Suprapubic skin (tissue), 4 donors: ENCODE results near the gene FLT4. TPM values are rescaled to one million over a fixed set of nuclear protein-coding genes. Genes with fewer than 3 reads are reported as not detected.

Experiments used
- DNase-seq, 2 donors: peaks; one replicate each; pipeline ENCODE4 v3.0.0-alpha.2; 2019; ENCODE audit warnings: low spot score in 2 of 2
- H3K27ac ChIP-seq: fragments of 200-600 bp; sonication (generic); one replicate; pipeline ENCODE4 v1.5.1; 2019
- H3K27me3 ChIP-seq: fragments of 200-600 bp; sonication (generic); one replicate; pipeline ENCODE4 v1.5.1; 2019
- H3K36me3 ChIP-seq: fragments of 200-600 bp; sonication (generic); one replicate; pipeline ENCODE4 v1.5.1; 2019
- H3K4me1 ChIP-seq: fragments of 200-600 bp; sonication (generic); one replicate; pipeline ENCODE4 v1.5.1; 2019
- H3K4me3 ChIP-seq: fragments of 200-600 bp; sonication (generic); one replicate; pipeline ENCODE4 v1.5.1; 2019; ENCODE audit warnings: mild to moderate bottlenecking
- H3K9me3 ChIP-seq: fragments of 200-600 bp; sonication (generic); one replicate; pipeline ENCODE4 v1.5.1; 2019
- CTCF ChIP-seq, 2 donors: fragments of 200-600 bp in 1 of 2; fragments of 450-650 bp in 1 of 2; sonication (generic) in 1 of 2; IDR thresholded peaks; one replicate each; pipeline ENCODE4 v1.5.1; 2016 to 2019; ENCODE audit warnings: antibody characterized with exemption in 2 of 2, mild to moderate bottlenecking in 1 of 2, moderate library complexity in 1 of 2
- EP300 ChIP-seq: sonication (generic); formaldehyde crosslinking; IDR thresholded peaks from one replicate; pipeline ENCODE4 v1.6.1; 2017; ENCODE audit warnings: antibody characterized with exemption
- POLR2A ChIP-seq, 2 donors: fragments of 450-650 bp; IDR thresholded peaks; one replicate each; pipeline ENCODE4 v1.6.1; 2017; ENCODE audit warnings: antibody characterized with exemption in 2 of 2, mild to moderate bottlenecking in 2 of 2, moderate library complexity in 2 of 2
- POLR2AphosphoS5 ChIP-seq, 3 donors: sonication (generic); formaldehyde crosslinking; IDR thresholded peaks; one replicate each; pipeline ENCODE4 v1.6.1; 2017; ENCODE audit warnings: antibody characterized with exemption in 3 of 3
- WGBS: methylation state at CpG from one replicate; pipeline ENCODE4 v1.1.5; 2018; 5-methylcytosine and 5-hydroxymethylcytosine counted together
- total RNA-seq, 4 donors: library from RNA; depleted of rRNA; stranded (reverse); fragments of >200 nt; gene quantifications; one replicate each; pipeline ENCODE4 v1.1.0, GENCODE V29; 2016

Gene FLT4
- 1 to 10 TPM in 3 of 4 donors, under 1 TPM in 1; 0.79 to 8.9 (median 1.4) TPM for total RNA-seq

- TF ChIP-seq POLR2A (IDR thresholded peaks at IDR 0.05), result no peak
- no peak for TF ChIP-seq EP300
- TF ChIP-seq CTCF (IDR thresholded peaks at IDR 0.05), result no peak
- no peak for TF ChIP-seq POLR2AphosphoS5 (IDR thresholded peaks at IDR 0.05)
- Histone ChIP-seq H3K4me3 (peak within 1 kb of the TSS; percentile 52), H3K27ac (no peak within 1 kb of the TSS), H3K27me3 (peaks cover 83% of the 10 kb centered on the region), H3K9me3 (no peaks in the 10 kb centered on the region), H3K4me1 (peaks cover 19% of the 10 kb centered on the region), H3K36me3 (no peaks in the 10 kb centered on the region)
- DNase-seq, result peak in 1 of 2 donors; percentile 47
- 1% methylated on average over 23 of the region's 89 CpGs for WGBS
These were observed at the start of gene FLT4 for GRCh38 chr5:180649297-180650039. TSS of gene FLT4 (minus strand) at chr5:180649600. CDS start at chr5:180649545, 55 bp downstream.

- TF ChIP-seq EP300, result no peak
- TF ChIP-seq POLR2A (IDR thresholded peaks at IDR 0.05), result no peak
- no peak for TF ChIP-seq CTCF (IDR thresholded peaks at IDR 0.05)
- TF ChIP-seq POLR2AphosphoS5 (IDR thresholded peaks at IDR 0.05), result no peak
- no peak overlapping the region for H3K4me3 ChIP-seq
- WGBS, result 89% methylated on average over 1 of the region's 1 CpG
These were observed 49.6 kb upstream of the FLT4 start for GRCh38 chr5:180699042-180699441.

GRCh38 chr5:180696116-180696515 is 46.7 kb upstream of the FLT4 start:
- TF ChIP-seq EP300, result no peak
- TF ChIP-seq POLR2AphosphoS5 (IDR thresholded peaks at IDR 0.05), result no peak
- TF ChIP-seq POLR2A (IDR thresholded peaks at IDR 0.05), result no peak
- TF ChIP-seq CTCF (IDR thresholded peaks at IDR 0.05), result no peak
- Histone ChIP-seq H3K27ac (no peak overlapping the region), H3K9me3 (no peaks in the 10 kb centered on the region), H3K27me3 (peaks cover 24% of the 10 kb centered on the region), H3K4me1 (no peaks in the 10 kb centered on the region), H3K4me3 (no peak overlapping the region), H3K36me3 (no peaks in the 10 kb centered on the region)
- WGBS, result 90% methylated on average over 1 of the region's 1 CpG
- DNase-seq, result no peak

More at GRCh38 chr5:180699042-180699441, 49.6 kb upstream of the FLT4 start:
- no peak for DNase-seq
- H3K27ac ChIP-seq, result no peak overlapping the region
- H3K4me1 ChIP-seq, result no peaks in the 10 kb centered on the region
- H3K27me3 ChIP-seq, result peaks cover 7% of the 10 kb centered on the region
- no peaks in the 10 kb centered on the region for H3K36me3 ChIP-seq
- H3K9me3 ChIP-seq, result no peaks in the 10 kb centered on the region

- Histone ChIP-seq H3K9me3 (no peaks in the 10 kb centered on the region), H3K27me3 (peaks cover 38% of the 10 kb centered on the region), H3K4me3 (no peak overlapping the region), H3K36me3 (no peaks in the 10 kb centered on the region), H3K4me1 (no peaks in the 10 kb centered on the region), H3K27ac (no peak overlapping the region)
- DNase-seq, result no peak
- WGBS, result 73% methylated on average over 3 of the region's 3 CpGs
- TF ChIP-seq CTCF (IDR thresholded peaks at IDR 0.05) (no peak), POLR2AphosphoS5 (IDR thresholded peaks at IDR 0.05) (no peak), EP300 (no peak), POLR2A (IDR thresholded peaks at IDR 0.05) (no peak)
These were observed 43.0 kb upstream of the FLT4 start for GRCh38 chr5:180692429-180692828.

GRCh38 chr5:180691046-180691445 is 41.6 kb upstream of the FLT4 start:
- Histone ChIP-seq H3K4me1 (no peaks in the 10 kb centered on the region), H3K9me3 (no peaks in the 10 kb centered on the region), H3K36me3 (no peaks in the 10 kb centered on the region), H3K27ac (no peak overlapping the region), H3K4me3 (no peak overlapping the region), H3K27me3 (peaks cover 39% of the 10 kb centered on the region)
- TF ChIP-seq EP300 (no peak), POLR2A (IDR thresholded peaks at IDR 0.05) (no peak), CTCF (IDR thresholded peaks at IDR 0.05) (no peak), POLR2AphosphoS5 (IDR thresholded peaks at IDR 0.05) (no peak)
- WGBS, result 88% methylated on average over 6 of the region's 6 CpGs
- no peak for DNase-seq
